ENCODE results near the gene NCOR1. TPM values are rescaled to one million over a fixed set of nuclear protein-coding genes. Genes with fewer than 3 reads are reported as not detected.

Gene NCOR1
- total RNA-seq, 2 experiments from 2014 or later = 68.0 to 134 TPM

DNA sequence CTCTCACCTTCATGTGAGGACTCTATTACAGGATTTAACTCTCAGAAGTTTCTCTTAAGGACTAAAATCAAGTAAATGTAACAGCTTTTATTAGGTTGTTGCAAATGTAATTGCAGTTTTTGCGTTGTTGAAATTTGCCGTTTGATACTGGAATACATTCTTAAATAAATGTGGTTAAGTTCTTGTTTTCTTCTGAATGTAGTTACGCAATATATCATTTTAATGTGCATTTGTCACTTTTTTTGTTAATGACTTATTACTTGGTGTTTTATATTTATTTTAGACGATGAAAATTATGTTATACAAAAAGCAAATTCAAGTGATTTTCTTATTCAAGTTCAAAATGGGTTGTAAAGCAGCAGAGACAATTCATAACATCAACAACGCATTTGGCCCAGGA, 139.4 kb downstream of the NCOR1 start:
- H3K4me2 ChIP-seq (ENCODE audit: low read length) = no peak overlapping the region
- TF ChIP-seq EZH2phosphoT487 (IDR thresholded peaks at IDR 0.05; ENCODE audit: borderline replicate concordance, low read depth, low read length) (no peak), CTCF (conservative IDR thresholded peaks at IDR 0.05; ENCODE audit: low read length) (no peak)
- no peak overlapping the region for H3K4me3 ChIP-seq (ENCODE audit: low read depth, low read length, poor library complexity, severe bottlenecking)
- no peak overlapping the region for H2AFZ ChIP-seq (ENCODE audit: low read length)
- no TSS peak for BruUV-seq (replicated peaks)
- H3K27ac ChIP-seq (ENCODE audit: low read depth, low read length, poor library complexity, severe bottlenecking) = no peak overlapping the region
- peaks cover 79% of the 10 kb centered on the region for H3K36me3 ChIP-seq (ENCODE audit: insufficient read depth, low read length)
- no peaks in the 10 kb centered on the region for H3K79me2 ChIP-seq (ENCODE audit: insufficient read depth, low read depth, low read length)
- intact Hi-C loops (cut with micrococcal nuclease; ENCODE audit: unreplicated experiment) = no loop called here
- no peaks in the 10 kb centered on the region for H3K9me2 ChIP-seq (ENCODE audit: insufficient read depth, low read length)
- DNase-seq (ENCODE audit: low spot score) = no peak
- CTCF ChIA-PET (ENCODE audit: unreplicated experiment) = no interaction called here
- no peaks in the 10 kb centered on the region for H3K9me3 ChIP-seq (ENCODE audit: low read length)
- POLR2A ChIA-PET = no interaction called here
- no peaks in the 10 kb centered on the region for H3K4me1 ChIP-seq (ENCODE audit: insufficient read depth, low read length, poor library complexity, severe bottlenecking)
- no peaks in the 10 kb centered on the region for H4K20me1 ChIP-seq (ENCODE audit: insufficient read depth, low read length)

GRCh38 chr17:16074423-16074822, 140.9 kb downstream of the NCOR1 start:
- Histone ChIP-seq H3K4me3 (ENCODE audit: low read depth, low read length, poor library complexity, severe bottlenecking) (no peak overlapping the region), H3K4me1 (ENCODE audit: insufficient read depth, low read length, poor library complexity, severe bottlenecking) (no peaks in the 10 kb centered on the region), H3K27ac (ENCODE audit: low read depth, low read length, poor library complexity, severe bottlenecking) (no peak overlapping the region), H2AFZ (ENCODE audit: low read length) (no peak overlapping the region), H3K9me2 (ENCODE audit: insufficient read depth, low read length) (no peaks in the 10 kb centered on the region), H3K36me3 (ENCODE audit: insufficient read depth, low read length) (peaks cover 81% of the 10 kb centered on the region), H4K20me1 (ENCODE audit: insufficient read depth, low read length) (no peaks in the 10 kb centered on the region), H3K9me3 (ENCODE audit: low read length) (no peaks in the 10 kb centered on the region), H3K79me2 (ENCODE audit: insufficient read depth, low read depth, low read length) (no peaks in the 10 kb centered on the region), H3K4me2 (ENCODE audit: low read length) (no peak overlapping the region)
- ChIA-PET POLR2A (interaction anchor here (1.2 kb wide), 1 partner anchor 14 kb away, joined by 3 read pairs; no protein-coding TSS in a partner anchor), CTCF (ENCODE audit: unreplicated experiment) (no interaction called here)
- DNase-seq (ENCODE audit: low spot score) = no peak
- TF ChIP-seq CTCF (conservative IDR thresholded peaks at IDR 0.05; ENCODE audit: low read length) = no peak
- no peak for TF ChIP-seq EZH2phosphoT487 (IDR thresholded peaks at IDR 0.05; ENCODE audit: borderline replicate concordance, low read depth, low read length)
- intact Hi-C loops (cut with micrococcal nuclease; ENCODE audit: unreplicated experiment) = no loop called here
- no TSS peak for BruUV-seq (replicated peaks)

DNA sequence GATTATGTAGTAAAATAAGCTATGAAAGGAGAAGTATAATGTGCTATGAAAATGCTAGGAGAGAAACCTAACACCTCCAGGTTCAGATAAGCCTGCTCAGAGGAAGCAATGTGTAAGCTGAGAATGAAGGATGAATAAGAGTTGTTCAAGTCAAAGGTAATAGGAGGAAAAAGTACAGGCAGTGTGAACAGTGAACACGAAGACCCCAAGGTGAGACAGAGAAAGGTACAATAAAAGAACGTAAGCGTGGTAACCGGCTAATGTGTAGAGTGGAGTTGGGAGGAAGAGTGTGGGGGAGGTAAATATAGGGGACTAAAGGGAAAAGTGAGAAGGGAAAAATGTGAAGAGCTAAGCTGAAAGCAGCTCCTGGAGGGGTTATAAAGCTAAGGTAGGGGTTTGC, 141.5 kb downstream of the NCOR1 start:
- Histone ChIP-seq H3K9me2 (ENCODE audit: insufficient read depth, low read length) (no peaks in the 10 kb centered on the region), H3K27ac (ENCODE audit: low read depth, low read length, poor library complexity, severe bottlenecking) (no peak overlapping the region), H2AFZ (ENCODE audit: low read length) (no peak overlapping the region), H3K4me3 (ENCODE audit: low read depth, low read length, poor library complexity, severe bottlenecking) (no peak overlapping the region), H3K4me1 (ENCODE audit: insufficient read depth, low read length, poor library complexity, severe bottlenecking) (no peaks in the 10 kb centered on the region), H3K4me2 (ENCODE audit: low read length) (no peak overlapping the region), H4K20me1 (ENCODE audit: insufficient read depth, low read length) (no peaks in the 10 kb centered on the region), H3K36me3 (ENCODE audit: insufficient read depth, low read length) (peaks cover 81% of the 10 kb centered on the region), H3K79me2 (ENCODE audit: insufficient read depth, low read depth, low read length) (no peaks in the 10 kb centered on the region), H3K9me3 (ENCODE audit: low read length) (no peaks in the 10 kb centered on the region)
- ChIA-PET CTCF (ENCODE audit: unreplicated experiment) (no interaction called here), POLR2A (no interaction called here)
- intact Hi-C loops (cut with micrococcal nuclease; ENCODE audit: unreplicated experiment) = no loop called here
- TF ChIP-seq CTCF (conservative IDR thresholded peaks at IDR 0.05; ENCODE audit: low read length) = no peak
- TF ChIP-seq EZH2phosphoT487 (IDR thresholded peaks at IDR 0.05; ENCODE audit: borderline replicate concordance, low read depth, low read length) = no peak
- DNase-seq (ENCODE audit: low spot score) = no peak
- BruUV-seq (replicated peaks) = no TSS peak

Measured in OCI-LY7 (cell line).